ENCODE results near the gene REXO4. TPM values are rescaled to one million over a fixed set of nuclear protein-coding genes. Genes with fewer than 3 reads are reported as not detected.

The REXO4 gene
- total and polyA plus RNA-seq, 2 of the 4 experiments (the other 2 are of a cell fraction): 16.1 to 21.8 TPM

DNA sequence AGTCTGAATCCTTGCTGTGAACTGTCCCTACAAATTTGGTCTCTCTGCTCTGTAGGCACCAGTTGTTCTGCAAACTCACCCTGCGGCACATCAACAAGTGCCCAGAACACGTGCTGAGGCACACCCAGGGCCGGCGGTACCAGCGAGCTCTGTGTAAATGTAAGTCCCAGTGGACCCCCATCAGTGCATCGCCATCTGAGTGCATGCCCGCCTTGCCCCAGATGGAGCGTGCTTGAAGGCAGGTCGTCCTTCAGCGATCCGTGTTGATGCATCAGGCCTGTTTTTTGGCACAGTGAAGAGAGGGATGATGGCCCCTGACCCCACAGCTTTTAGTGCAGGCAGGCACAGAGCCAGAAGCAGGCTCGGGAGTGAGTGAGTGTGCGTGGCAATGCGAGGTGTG is 60.2 kb downstream of the REXO4 start:
- in situ Hi-C loops (cut with MboI; ENCODE audit: low sequenced_read_pairs): no loop called here

More for the DNA sequence above, 60.2 kb downstream of the REXO4 start:
- Histone ChIP-seq H2BK15ac (ENCODE audit: low read depth, low read length) (no peak overlapping the region), H3K27ac (ENCODE audit: insufficient read depth, low read length) (no peak overlapping the region), H3K79me1 (ENCODE audit: low read depth in 1 of 2, low read length in 2 of 2) (peaks cover 31 to 78% of the 10 kb centered on the region in 2 experiments), H2AK5ac (ENCODE audit: low read depth, low read length) (no peak overlapping the region), H3K14ac (replicated peaks; ENCODE audit: low read depth, low read length) (no peak overlapping the region), H4K20me1 (ENCODE audit: insufficient read depth, low read length) (peaks cover 51% of the 10 kb centered on the region), H3K4me2 (ENCODE audit: low read depth, low read length) (no peak overlapping the region; the same call in 1 of the 2 replicates), H2BK5ac (ENCODE audit: low read depth, low read length, poor library complexity, severe bottlenecking) (no peak overlapping the region), H2AFZ (replicated peaks; ENCODE audit: low read length, poor library complexity) (no peak overlapping the region), H3K23ac (ENCODE audit: low read depth, low read length) (no peak overlapping the region), H2AK9ac (replicated peaks; ENCODE audit: low read depth, low read length, poor library complexity) (peak overlapping the region; percentile 47), H3K56ac (ENCODE audit: extremely low read depth, insufficient read depth, low read length) (no peak overlapping the region), H3K9ac (ENCODE audit: low read depth, low read length) (no peak overlapping the region), H3K4me3 (ENCODE audit: insufficient read depth, low read depth, low read length) (no peak overlapping the region), H3K4me1 (ENCODE audit: control insufficient read depth, insufficient read depth, low read length) (peaks cover 10% of the 10 kb centered on the region; the same call in 1 of the 2 replicates), H4K8ac (ENCODE audit: low read depth in 2 of 2, low read length in 2 of 2) (no peak overlapping the region), H3K18ac (ENCODE audit: low read depth, low read length) (no peak overlapping the region), H3K9me3 (ENCODE audit: control insufficient read depth, insufficient read depth, low read length) (no peaks in the 10 kb centered on the region), H4K91ac (ENCODE audit: insufficient read depth, low read depth, low read length) (no peak overlapping the region), H3K36me3 (ENCODE audit: control insufficient read depth, insufficient read depth, low read length) (peaks cover 42% of the 10 kb centered on the region), H3K27me3 (ENCODE audit: control insufficient read depth, insufficient read depth, low read length) (no peaks in the 10 kb centered on the region), H3K9me1 (ENCODE audit: insufficient read depth, low read length) (no peaks in the 10 kb centered on the region; the same call in 1 of the 2 replicates), H3K4ac (ENCODE audit: low read depth, low read length) (no peak overlapping the region), H2BK20ac (ENCODE audit: low read depth, low read length) (no peak overlapping the region), H2BK120ac (ENCODE audit: low read depth, low read length) (no peak overlapping the region), H4K5ac (ENCODE audit: low read depth, low read length) (no peak overlapping the region)
- TF ChIP-seq, protein P1, sequence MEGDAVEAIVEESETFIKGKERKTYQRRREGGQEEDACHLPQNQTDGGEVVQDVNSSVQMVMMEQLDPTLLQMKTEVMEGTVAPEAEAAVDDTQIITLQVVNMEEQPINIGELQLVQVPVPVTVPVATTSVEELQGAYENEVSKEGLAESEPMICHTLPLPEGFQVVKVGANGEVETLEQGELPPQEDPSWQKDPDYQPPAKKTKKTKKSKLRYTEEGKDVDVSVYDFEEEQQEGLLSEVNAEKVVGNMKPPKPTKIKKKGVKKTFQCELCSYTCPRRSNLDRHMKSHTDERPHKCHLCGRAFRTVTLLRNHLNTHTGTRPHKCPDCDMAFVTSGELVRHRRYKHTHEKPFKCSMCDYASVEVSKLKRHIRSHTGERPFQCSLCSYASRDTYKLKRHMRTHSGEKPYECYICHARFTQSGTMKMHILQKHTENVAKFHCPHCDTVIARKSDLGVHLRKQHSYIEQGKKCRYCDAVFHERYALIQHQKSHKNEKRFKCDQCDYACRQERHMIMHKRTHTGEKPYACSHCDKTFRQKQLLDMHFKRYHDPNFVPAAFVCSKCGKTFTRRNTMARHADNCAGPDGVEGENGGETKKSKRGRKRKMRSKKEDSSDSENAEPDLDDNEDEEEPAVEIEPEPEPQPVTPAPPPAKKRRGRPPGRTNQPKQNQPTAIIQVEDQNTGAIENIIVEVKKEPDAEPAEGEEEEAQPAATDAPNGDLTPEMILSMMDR (conservative IDR thresholded peaks at IDR 0.05; ENCODE audit: low read depth, low read length): no peak
- TF ChIP-seq POLR2A (IDR thresholded peaks at IDR 0.05; ENCODE audit: low read depth, low read length): no peak
- no peak for TF ChIP-seq CHD1 (IDR thresholded peaks at IDR 0.05; ENCODE audit: low read depth, low read length)
- TF ChIP-seq, protein P2, sequence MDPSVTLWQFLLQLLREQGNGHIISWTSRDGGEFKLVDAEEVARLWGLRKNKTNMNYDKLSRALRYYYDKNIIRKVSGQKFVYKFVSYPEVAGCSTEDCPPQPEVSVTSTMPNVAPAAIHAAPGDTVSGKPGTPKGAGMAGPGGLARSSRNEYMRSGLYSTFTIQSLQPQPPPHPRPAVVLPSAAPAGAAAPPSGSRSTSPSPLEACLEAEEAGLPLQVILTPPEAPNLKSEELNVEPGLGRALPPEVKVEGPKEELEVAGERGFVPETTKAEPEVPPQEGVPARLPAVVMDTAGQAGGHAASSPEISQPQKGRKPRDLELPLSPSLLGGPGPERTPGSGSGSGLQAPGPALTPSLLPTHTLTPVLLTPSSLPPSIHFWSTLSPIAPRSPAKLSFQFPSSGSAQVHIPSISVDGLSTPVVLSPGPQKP (IDR thresholded peaks at IDR 0.05; ENCODE audit: borderline replicate concordance, low read depth, low read length): no peak
- TF ChIP-seq MXI1 (IDR thresholded peaks at IDR 0.05; ENCODE audit: borderline replicate concordance, low read depth, low read length): no peak
- no peak for TF ChIP-seq MAFK (IDR thresholded peaks at IDR 0.05; ENCODE audit: low read depth, low read length)
- TF ChIP-seq RAD21 (IDR thresholded peaks at IDR 0.05; ENCODE audit: low read length): no peak
- TF ChIP-seq NFE2L2 (IDR thresholded peaks at IDR 0.05; ENCODE audit: low read depth, low read length): no peak
- no peak for TF ChIP-seq BHLHE40 (IDR thresholded peaks at IDR 0.05; ENCODE audit: low read depth, low read length)
- no peak for TF ChIP-seq MAZ (IDR thresholded peaks at IDR 0.05; ENCODE audit: borderline replicate concordance, low read depth, low read length)
- TF ChIP-seq RCOR1 (IDR thresholded peaks at IDR 0.05; ENCODE audit: insufficient replicate concordance, low read length): no peak
- TF ChIP-seq CEBPB (IDR thresholded peaks at IDR 0.05; ENCODE audit: low read depth, low read length): no peak
- TF ChIP-seq SMC3 (IDR thresholded peaks at IDR 0.05; ENCODE audit: low read depth, low read length): no peak
- no peak for TF ChIP-seq FOS (IDR thresholded peaks at IDR 0.05; ENCODE audit: low read depth, low read length)
- TF ChIP-seq, protein P3, sequence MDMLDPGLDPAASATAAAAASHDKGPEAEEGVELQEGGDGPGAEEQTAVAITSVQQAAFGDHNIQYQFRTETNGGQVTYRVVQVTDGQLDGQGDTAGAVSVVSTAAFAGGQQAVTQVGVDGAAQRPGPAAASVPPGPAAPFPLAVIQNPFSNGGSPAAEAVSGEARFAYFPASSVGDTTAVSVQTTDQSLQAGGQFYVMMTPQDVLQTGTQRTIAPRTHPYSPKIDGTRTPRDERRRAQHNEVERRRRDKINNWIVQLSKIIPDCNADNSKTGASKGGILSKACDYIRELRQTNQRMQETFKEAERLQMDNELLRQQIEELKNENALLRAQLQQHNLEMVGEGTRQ (IDR thresholded peaks at IDR 0.05; ENCODE audit: low read depth, low read length): no peak
- no peak for TF ChIP-seq RFX5 (IDR thresholded peaks at IDR 0.05; ENCODE audit: low read depth, low read length)
- DNase-seq (no peak), ATAC-seq (ENCODE audit: low read depth) (no peak)
- ChIA-PET POLR2A (ENCODE audit: unreplicated experiment) (interaction anchor here (1.1 kb wide), 1 partner anchor 10 kb away, joined by 6 read pairs; the partner anchor contains the start of genes MED22 and RPL7A), CTCF (no interaction called here)
- dilution Hi-C loops (cut with HindIII; ENCODE audit: low sequenced_read_pairs, unreplicated experiment): no loop called here
- WGBS, 2 experiments (ENCODE audit: extremely low coverage in 2 of 2, insufficient read length in 1 of 2): 40% methylated on average over 6 of the region's 14 CpGs; no CpG with 5 or more reads in 1 of the 2 experiments
- intact Hi-C loops (cut with micrococcal nuclease): loop anchor here (2.0 kb wide), 1 partner anchor 129 kb away; no protein-coding TSS in a partner anchor
- BruUV-seq (replicated peaks): no TSS peak
